Body of pancreas (tissue), 4 donors: ENCODE results near the gene ARID5B. TPM values are rescaled to one million over a fixed set of nuclear protein-coding genes. Genes with fewer than 3 reads are reported as not detected.

Source experiments
- ATAC-seq: fragments of 150-250 bp; one replicate; pipeline ENCODE4 v1.9.1; 2016
- DNase-seq, 4 donors: peaks; one replicate each; pipeline ENCODE4 v3.0.0-alpha.2; 2019
- H3K27ac ChIP-seq, 4 donors: fragments of 200-600 bp; sonication (generic); 1 replicate in 3 of 4; 2 replicates in 1 of 4; pipeline versions ENCODE4 v1.5.1 to v1.6.1; 2016 to 2019; ENCODE audit warnings: mild to moderate bottlenecking in 1 of 4, mixed read lengths in 1 of 4, moderate library complexity in 1 of 4
- H3K27me3 ChIP-seq, 2 donors: fragments of 200-600 bp; sonication (generic); one replicate each; pipeline ENCODE4 v1.6.0; 2016; ENCODE audit warnings: mild to moderate bottlenecking in 1 of 2
- H3K36me3 ChIP-seq, 2 donors: fragments of 200-600 bp; sonication (generic); replicated peaks in 1 of 2; 2 replicates each; pipeline ENCODE4 v1.5.1; 2016; ENCODE audit warnings: low read depth in 2 of 2; ENCODE audit not compliant: insufficient read depth in 1 of 2
- H3K4me1 ChIP-seq: fragments of 200-600 bp; sonication (generic); one replicate; pipeline ENCODE4 v1.6.0; 2016
- H3K4me3 ChIP-seq, 2 donors: fragments of 200-600 bp; sonication (generic); 1 replicate in 1 of 2; 2 replicates in 1 of 2; pipeline ENCODE4 v1.5.1; 2016 to 2019
- H3K9me3 ChIP-seq, 3 donors: fragments of 200-600 bp; sonication (generic); 1 replicate in 2 of 3; 2 replicates in 1 of 3; pipeline ENCODE4 v1.5.1; 2016
- CTCF ChIP-seq, 7 experiments: fragments of 450-650 bp in 4 of 7; fragments of 200-600 bp in 3 of 7; sonication (generic) in 3 of 7; IDR thresholded peaks; one replicate each; pipeline ENCODE4 v1.5.1; 2016 to 2019; ENCODE audit warnings: antibody characterized with exemption in 7 of 7
- POLR2A ChIP-seq, 3 donors: fragments of 450-650 bp; IDR thresholded peaks; one replicate each; pipeline ENCODE4 v1.6.1; 2016; ENCODE audit warnings: antibody characterized with exemption in 3 of 3, mild to moderate bottlenecking in 2 of 3
- WGBS, 2 donors: methylation state at CpG; one replicate each; pipeline ENCODE4 v1.1.5; 2017; 5-methylcytosine and 5-hydroxymethylcytosine counted together
- intact Hi-C: fragments of 100-400 bp; cut with DNase I; formaldehyde crosslinking; loops from one replicate; pipeline ENCODE4 v1.15.1; 2023
- total RNA-seq, 2 donors: library from RNA; depleted of rRNA; stranded (reverse); fragments of >200 nt; gene quantifications; one replicate each; pipeline ENCODE4 v1.1.0, GENCODE V29; 2016

ARID5B gene
- total RNA-seq, 2 donors from 2014 or later, result 16.1 to 17.1 TPM

GRCh38 chr10:62038609-62039190, 137.2 kb downstream of the ARID5B start:
- Histone ChIP-seq H3K27me3 (no peaks in the 10 kb centered on the region), H3K9me3 (no peaks in the 10 kb centered on the region), H3K4me3 (no peak overlapping the region), H3K4me1 (peaks cover 15% of the 10 kb centered on the region), H3K36me3 (no peaks in the 10 kb centered on the region), H3K27ac (peak overlapping the region in 1 of 4 donors; percentile 31)
- WGBS, 2 donors, result 1 to 2% methylated on average over 9 of the region's 9 CpGs
- ATAC-seq (peak; percentile 77), DNase-seq (peak; percentile 68 to 77 (median 74))
- TF ChIP-seq POLR2A (IDR thresholded peaks at IDR 0.05) (no peak), CTCF (IDR thresholded peaks at IDR 0.05) (peak; percentile 65 to 82 (median 74))
- intact Hi-C loops, result loop anchor here (10.0 kb wide), 1 partner anchor 216 kb away; no protein-coding TSS in a partner anchor

- 56 to 57% methylated on average over 1 of the region's 1 CpG for WGBS, 2 donors
- no peak overlapping the region for H3K27ac ChIP-seq
- no peaks in the 10 kb centered on the region for H3K27me3 ChIP-seq
- H3K4me1 ChIP-seq, result peaks cover 15% of the 10 kb centered on the region
- ATAC-seq, result no peak
- intact Hi-C loops, result loop anchor here (10.0 kb wide), 1 partner anchor 215 kb away; no protein-coding TSS in a partner anchor
- DNase-seq, result no peak
- no peaks in the 10 kb centered on the region for H3K9me3 ChIP-seq
- H3K4me3 ChIP-seq, result no peak overlapping the region
- no peaks in the 10 kb centered on the region for H3K36me3 ChIP-seq
- TF ChIP-seq POLR2A (IDR thresholded peaks at IDR 0.05), result no peak
- TF ChIP-seq CTCF (IDR thresholded peaks at IDR 0.05), result no peak
These were observed 138.5 kb downstream of the ARID5B start for GRCh38 chr10:62039954-62040353.

GRCh38 chr10:62040881-62041280, 139.4 kb downstream of the ARID5B start:
- no peak for ATAC-seq
- no peak overlapping the region for H3K4me3 ChIP-seq
- no peaks in the 10 kb centered on the region for H3K9me3 ChIP-seq
- no peaks in the 10 kb centered on the region for H3K36me3 ChIP-seq
- DNase-seq, result no peak
- 64 to 78% methylated on average over 4 of the region's 4 CpGs for WGBS, 2 donors
- H3K4me1 ChIP-seq, result peaks cover 15% of the 10 kb centered on the region
- no peak overlapping the region for H3K27ac ChIP-seq
- H3K27me3 ChIP-seq, result no peaks in the 10 kb centered on the region
- intact Hi-C loops, result no loop called here
- TF ChIP-seq POLR2A (IDR thresholded peaks at IDR 0.05) (no peak), CTCF (IDR thresholded peaks at IDR 0.05) (no peak)

DNA sequence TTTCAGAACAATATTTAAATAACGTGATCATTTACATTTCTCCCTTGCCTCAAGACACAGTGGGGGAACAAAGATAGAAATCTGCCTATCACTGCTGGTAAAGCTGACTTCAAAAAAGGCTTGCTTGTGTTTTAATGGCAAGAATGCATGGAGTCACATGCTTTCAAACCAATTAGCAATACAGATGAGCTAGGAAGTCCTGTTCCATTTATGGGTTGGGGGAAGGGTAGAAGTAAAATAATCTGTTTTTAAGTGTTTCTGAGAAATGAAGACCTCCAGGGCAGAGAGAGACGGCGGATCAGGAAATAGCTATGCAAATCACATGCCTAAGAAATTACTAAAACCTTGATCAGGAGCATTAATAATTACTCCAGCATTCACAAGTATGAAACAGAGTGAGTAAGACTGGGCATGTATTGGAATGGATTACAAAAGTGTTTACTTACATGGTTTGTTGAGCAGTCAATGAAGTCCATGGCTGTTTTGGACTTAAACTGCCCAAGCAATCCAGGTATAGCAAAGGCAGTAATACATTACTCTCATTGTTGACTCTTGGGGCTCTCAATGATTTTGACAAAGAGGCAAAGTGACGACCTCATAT, 142.0 kb downstream of the ARID5B start:
- H3K4me3 ChIP-seq, result no peak overlapping the region
- no peaks in the 10 kb centered on the region for H3K27me3 ChIP-seq
- no peaks in the 10 kb centered on the region for H3K9me3 ChIP-seq
- 64 to 73% methylated on average over 4 of the region's 4 CpGs for WGBS, 2 donors
- ATAC-seq, result no peak
- intact Hi-C loops, result no loop called here
- peaks cover 7% of the 10 kb centered on the region for H3K4me1 ChIP-seq
- TF ChIP-seq CTCF (IDR thresholded peaks at IDR 0.05) (no peak), POLR2A (IDR thresholded peaks at IDR 0.05) (no peak)
- no peaks in the 10 kb centered on the region for H3K36me3 ChIP-seq
- no peak for DNase-seq
- H3K27ac ChIP-seq, result no peak overlapping the region

DNA sequence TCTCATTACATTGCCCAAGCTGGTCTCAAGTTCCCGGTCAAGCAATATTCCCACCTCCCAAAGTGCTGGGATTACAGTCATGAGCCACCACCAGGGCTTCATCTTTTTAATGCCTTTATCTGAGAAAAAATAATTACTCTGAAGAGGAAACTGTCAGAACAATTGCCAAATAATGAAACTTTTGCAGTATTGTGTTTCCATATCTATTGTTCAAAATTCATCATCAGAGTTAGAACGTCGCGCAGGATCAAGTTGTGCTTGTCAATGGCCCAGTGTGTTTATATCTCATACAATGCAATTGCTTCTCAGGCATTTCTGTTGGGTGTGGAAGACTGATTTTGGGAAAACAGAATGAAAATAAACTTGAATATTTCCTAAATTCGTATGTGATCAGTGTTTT, 143.1 kb downstream of the ARID5B start:
- H3K36me3 ChIP-seq, result no peaks in the 10 kb centered on the region
- 80 to 93% methylated on average over 5 of the region's 5 CpGs for WGBS, 2 donors
- H3K9me3 ChIP-seq, result no peaks in the 10 kb centered on the region
- H3K4me1 ChIP-seq, result peaks cover 13% of the 10 kb centered on the region
- intact Hi-C loops, result no loop called here
- H3K27ac ChIP-seq, result no peak overlapping the region
- TF ChIP-seq CTCF (IDR thresholded peaks at IDR 0.05), result no peak
- no peak for TF ChIP-seq POLR2A (IDR thresholded peaks at IDR 0.05)
- ATAC-seq (no peak), DNase-seq (no peak)
- H3K27me3 ChIP-seq, result no peaks in the 10 kb centered on the region
- H3K4me3 ChIP-seq, result no peak overlapping the region
